HG02678 (cell line): ENCODE measurements around the gene TSGA10IP.

ENCODE experiments used
- ATAC-seq: cut with Tn5 transposase; IDR thresholded peaks from one replicate; pipeline ENCODE4 v1.9.1; 2021; ENCODE audit warnings: mild to moderate bottlenecking, moderate library complexity; ENCODE audit not compliant: unreplicated experiment

Gene TSGA10IP

DNA sequence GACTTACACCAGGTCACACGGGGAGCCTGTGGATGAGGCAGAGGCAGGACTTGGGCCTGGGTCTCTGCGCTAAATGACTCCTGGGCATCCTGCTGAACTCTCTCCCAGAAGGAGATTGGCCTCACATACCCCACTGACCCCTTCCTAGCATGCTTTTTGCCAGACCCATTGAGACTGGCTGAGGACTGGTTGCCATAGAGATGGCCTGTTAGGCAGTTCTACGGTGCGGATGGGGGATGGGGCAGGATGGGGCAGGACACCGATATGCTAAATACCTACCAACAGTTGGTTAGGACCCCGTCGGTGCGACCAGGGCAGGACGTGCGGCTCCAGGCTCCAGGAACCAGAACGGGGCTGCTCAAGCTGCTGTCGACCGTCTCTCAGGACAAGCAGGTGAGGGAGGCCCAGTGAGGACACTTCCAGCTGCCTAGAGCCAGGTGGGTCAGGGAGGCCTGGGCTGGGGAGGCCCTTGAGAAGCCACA lies at the start of gene TSGA10IP:
TSS of gene TSGA10IP (plus strand) at position 51 of the 482 bp plus-strand sequence. CDS start at position 247, 196 bp downstream.
- ATAC-seq = no peak

DNA sequence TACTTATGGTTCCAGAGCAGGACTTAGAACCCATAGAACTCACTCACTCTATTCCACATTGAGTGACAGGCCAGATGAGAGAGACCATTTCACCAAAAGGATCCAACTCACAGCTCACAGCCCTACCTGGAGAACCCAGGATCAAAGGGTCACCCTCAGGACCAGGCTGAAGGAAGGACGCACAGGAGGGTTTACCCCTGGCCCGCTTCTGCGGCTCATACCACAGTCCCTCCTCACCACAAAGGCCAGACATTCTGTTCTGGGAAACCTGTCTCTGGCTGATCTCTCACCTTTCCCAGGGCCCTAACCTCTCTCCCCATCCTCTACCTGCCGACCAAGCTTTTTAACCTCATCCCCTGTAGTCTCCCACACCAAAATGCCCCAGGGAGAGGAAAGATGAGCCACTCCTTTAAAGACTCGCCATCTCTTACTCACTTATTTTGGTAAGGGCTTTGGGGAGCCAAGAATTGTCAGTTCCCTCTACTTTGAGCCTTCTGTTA lies 49.7 kb upstream of the TSGA10IP start:
- no peak for ATAC-seq

- no peak for ATAC-seq
Measured at GRCh38 chr11:65896034-65896999, 49.0 kb upstream of the TSGA10IP start.

DNA sequence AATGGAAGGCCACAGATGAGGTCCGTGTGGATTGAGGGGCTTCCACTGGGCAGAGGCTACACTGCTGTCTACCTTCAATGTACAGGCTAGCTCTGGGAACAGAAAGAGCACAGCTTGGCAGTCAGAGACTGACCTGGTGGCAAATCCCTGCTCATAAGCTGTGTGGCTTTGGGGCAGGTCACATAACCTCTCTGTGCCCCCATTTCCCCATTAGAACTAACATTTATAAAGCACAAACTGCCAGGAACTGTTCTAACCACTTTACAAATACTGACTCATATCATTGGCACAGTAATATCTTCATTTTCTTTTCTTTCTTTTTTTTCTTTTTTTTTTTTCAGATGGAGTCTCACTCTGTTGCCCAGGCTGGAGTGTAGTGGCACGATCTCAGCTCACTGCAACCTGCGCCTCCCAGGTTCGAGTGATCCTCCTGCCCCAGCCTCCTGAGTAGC lies 48.2 kb upstream of the TSGA10IP start:
- ATAC-seq = no peak

GRCh38 chr11:65898656-65899355 lies 46.5 kb upstream of the TSGA10IP start:
- no peak for ATAC-seq

DNA sequence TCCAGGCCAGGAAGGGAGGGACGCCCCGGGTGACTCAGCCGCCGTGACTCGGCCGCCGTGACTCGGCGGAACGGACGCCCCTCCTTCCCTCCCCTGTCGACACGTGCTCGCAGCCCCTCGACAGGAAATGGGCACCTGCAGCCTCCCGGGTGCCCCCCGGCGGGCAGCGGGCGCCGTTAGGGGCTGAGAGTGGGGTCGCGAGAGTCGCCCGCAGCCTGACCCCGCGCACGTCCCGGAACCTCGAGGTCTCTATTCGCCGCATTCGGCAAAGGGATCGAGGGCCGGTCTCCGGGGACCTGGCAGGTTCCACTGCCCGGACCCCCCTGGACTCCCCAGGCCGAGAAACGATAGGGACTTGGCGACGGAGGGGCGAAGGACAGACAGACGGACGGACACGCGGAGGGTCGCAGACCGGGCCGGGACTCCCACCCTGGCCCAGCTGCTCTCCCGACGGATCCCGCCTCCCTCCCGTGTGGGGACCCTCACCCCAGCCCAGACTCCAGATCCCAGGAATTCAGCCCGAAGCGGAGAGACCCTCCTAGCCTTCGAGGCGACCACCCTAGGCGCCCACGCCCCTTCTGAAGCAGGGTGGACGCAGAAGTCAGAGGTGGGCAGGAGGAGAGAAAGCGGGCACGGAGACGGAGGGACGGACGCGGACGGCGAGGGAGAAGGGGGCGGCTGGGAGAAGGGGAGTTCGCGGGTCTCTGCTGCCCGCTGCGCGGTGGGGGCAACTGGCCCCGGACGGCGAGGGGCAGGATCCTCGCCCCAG lies 45.7 kb upstream of the TSGA10IP start:
- ATAC-seq = no peak

DNA sequence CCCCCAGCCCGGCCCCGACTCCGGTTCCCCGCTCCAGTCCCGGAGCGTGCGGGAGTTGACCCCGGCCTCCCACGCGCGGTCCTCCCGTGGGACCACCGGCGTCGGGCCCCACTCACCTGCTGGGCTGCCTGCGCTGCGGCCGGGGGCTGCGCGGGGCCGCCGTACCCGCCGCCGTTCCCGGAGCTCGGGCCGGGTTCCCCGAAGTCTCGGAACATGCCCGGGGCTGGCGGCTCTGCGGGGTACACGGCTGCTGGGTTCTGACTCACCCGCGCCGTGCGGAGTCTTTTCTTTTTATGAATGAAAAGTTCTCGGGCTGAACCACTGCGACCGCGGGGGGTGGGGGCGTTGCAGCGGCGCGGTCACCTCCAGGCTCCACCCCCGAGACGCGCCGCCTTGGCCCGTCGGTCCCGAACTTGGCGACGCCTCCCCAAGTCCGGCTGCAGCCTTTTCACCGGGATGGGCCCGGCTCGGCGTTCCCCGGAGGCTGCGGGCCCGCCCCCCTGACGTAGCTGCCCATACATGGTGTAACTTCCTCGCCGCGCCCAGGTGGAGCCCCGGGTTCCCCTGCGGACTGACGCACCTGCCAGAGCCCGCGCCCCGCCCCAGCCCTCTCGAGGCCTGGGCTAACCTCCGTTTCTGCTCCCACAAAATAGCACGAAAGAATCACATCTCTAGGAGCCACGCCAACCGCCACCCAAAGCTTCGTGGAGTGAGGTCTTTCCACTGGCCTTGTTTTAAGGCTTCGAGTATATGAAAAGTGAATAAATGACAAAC lies 45.0 kb upstream of the TSGA10IP start, which contains the start of gene FOSL1:
TSS of gene FOSL1 (minus strand) at position 264 of the 774 bp plus-strand sequence. CDS start at position 215, 49 bp downstream.
- peak; percentile 81 for ATAC-seq

DNA sequence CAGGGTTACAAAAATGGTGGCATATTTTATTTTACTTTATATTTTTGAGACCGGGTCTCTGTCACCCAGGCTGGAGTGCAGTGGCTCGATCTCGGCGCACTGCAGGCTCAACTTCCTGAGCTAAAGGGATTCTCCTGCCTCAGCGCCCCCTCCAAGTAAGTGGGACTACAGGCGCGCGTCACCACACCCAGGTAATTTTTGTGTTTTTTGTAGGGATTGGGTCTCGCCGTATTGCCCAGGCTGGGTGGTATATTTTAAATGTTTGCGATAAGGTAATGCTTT lies 44.4 kb upstream of the TSGA10IP start:
- ATAC-seq = no peak

GRCh38 chr11:65903068-65903481 lies 42.2 kb upstream of the TSGA10IP start:
- ATAC-seq = no peak

- no peak for ATAC-seq
Measured at GRCh38 chr11:65903715-65904114, 41.6 kb upstream of the TSGA10IP start.

DNA sequence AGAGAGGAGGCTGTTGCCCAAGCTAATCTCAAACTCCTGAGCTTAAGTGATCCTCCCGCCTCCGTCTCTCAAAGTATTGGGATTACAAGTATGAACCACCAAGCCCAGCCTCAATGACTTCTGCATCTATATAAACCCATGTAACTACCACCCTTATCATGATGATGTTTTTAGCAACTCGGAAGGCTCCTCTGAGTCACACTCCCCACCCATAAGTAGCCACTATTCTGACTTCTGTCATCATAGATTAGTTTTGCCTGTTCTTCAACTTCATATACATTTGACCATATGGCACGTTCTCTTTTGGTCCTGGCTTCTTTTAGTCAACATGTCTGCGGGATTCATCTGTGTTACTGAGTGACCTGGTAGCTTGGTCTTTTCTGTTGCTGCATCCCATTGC lies 38.7 kb upstream of the TSGA10IP start:
- ATAC-seq = no peak

- no peak for ATAC-seq
Measured at GRCh38 chr11:65907878-65908277, 37.4 kb upstream of the TSGA10IP start.

GRCh38 chr11:65911682-65912568 lies 33.4 kb upstream of the TSGA10IP start:
- no peak for ATAC-seq

DNA sequence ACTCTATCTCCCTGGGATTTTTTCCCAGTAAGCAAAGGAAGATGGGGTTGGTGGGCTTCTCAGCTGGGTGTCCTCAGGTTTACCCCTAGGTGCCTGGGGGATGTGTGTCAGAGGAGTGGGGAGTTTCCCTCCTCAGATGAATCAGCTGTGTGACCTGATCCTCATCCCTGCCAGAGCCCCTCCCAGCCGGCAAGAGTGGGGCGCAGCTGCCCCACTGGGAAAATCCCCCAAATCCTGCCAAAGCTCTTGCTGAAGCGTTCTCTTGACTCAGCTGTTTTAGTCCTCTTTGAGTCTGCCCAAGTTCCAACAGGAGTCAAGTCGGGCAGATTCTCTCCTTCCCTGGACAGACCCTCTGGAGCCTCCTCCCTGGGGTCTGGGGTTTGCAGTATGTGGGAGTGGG lies 32.4 kb upstream of the TSGA10IP start:
- no peak for ATAC-seq

DNA sequence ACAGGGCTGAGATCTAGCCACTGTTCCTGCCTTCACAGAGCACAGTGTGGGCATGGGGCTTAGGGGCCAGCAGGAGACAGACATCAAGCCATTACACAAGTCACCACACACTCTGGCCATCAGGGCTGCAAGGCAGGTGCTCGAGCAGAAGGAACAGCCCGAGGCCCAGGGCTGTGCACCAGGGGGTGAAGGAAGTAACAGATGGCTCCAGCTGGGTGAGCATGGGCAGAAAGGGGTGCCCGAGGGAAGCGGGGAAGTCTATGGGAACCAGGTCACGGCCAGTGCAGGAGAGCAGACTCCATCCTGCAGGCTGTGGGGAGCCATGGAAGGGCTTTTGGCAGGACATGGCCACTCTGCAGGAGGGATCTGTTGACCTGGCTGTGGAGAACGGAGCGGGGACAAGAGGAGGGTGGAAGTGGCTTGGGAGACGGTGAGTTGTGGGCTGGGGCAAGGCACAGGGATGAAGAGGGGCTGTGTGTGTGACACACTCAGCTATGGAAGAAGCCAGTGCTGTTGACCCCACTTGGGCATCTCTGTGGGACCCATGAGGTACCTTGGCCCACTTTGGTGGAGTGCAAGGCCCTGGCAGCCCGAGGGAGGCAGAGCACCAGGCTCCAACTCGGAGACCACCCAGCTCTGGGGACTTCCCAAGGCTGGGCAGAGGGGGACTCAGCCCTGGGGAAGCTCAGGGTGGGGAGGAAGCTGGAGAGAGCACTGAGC lies 30.0 kb upstream of the TSGA10IP start:
- no peak for ATAC-seq

GRCh38 chr11:65915821-65916251 lies 29.4 kb upstream of the TSGA10IP start:
- ATAC-seq = no peak

- ATAC-seq = no peak
Measured at GRCh38 chr11:65916391-65916790, 28.9 kb upstream of the TSGA10IP start.

- no peak for ATAC-seq
Measured at GRCh38 chr11:65917077-65917433, 28.2 kb upstream of the TSGA10IP start.
